ENCODE results near the gene GTF2F2. TPM values are rescaled to one million over a fixed set of nuclear protein-coding genes. Genes with fewer than 3 reads are reported as not detected.
A peak's percentile ranks its signal among the peaks of the same experiment; 100 is the strongest.

Gene GTF2F2
- total RNA-seq, 1 experiment from 2014 or later: 21.7 TPM

GRCh38 chr13:45332036-45332830 is 211.9 kb downstream of the GTF2F2 start:
- no peak overlapping the region for H3K4me3 ChIP-seq (ENCODE audit: low read depth in 2 of 2, low read length in 2 of 2)
- POLR2A ChIA-PET: interaction anchor here (0.7 kb wide), 1 partner anchor 172 kb away, joined by 7 read pairs; no protein-coding TSS in a partner anchor
- in situ Hi-C loops (cut with HindIII; ENCODE audit: low pct_unique_long_range_greater_than_20kb, low sequenced_read_pairs): no loop called here

GRCh38 chr13:45332831-45333219 is 212.5 kb downstream of the GTF2F2 start:
- in situ Hi-C loops (cut with HindIII; ENCODE audit: low pct_unique_long_range_greater_than_20kb, low sequenced_read_pairs) (no loop called here), intact Hi-C loops (cut with micrococcal nuclease; ENCODE audit: unreplicated experiment) (no loop called here)
- CTCF ChIA-PET: no interaction called here
- POLR2A ChIA-PET: no interaction called here
- BruUV-seq (replicated peaks): no TSS peak
- peaks cover 33% of the 10 kb centered on the region for H3K4me1 ChIP-seq (ENCODE audit: control insufficient read depth, insufficient read depth, low read length)
- H3K36me3 ChIP-seq (ENCODE audit: control insufficient read depth, insufficient read depth, low read length): peaks cover 16% of the 10 kb centered on the region
- ATAC-seq (0 out of 2 replicates have a peak, but pooled peaks have one; percentile 8), DNase-seq (ENCODE audit: low read depth, low spot score) (no peak)
- H3K27ac ChIP-seq (ENCODE audit: low read length): no peak overlapping the region
- no peak overlapping the region for H3K4me3 ChIP-seq (ENCODE audit: low read depth in 2 of 2, low read length in 2 of 2)
- no peaks in the 10 kb centered on the region for H3K27me3 ChIP-seq (ENCODE audit: control insufficient read depth, insufficient read depth, low read length)
- TF ChIP-seq CTCF (IDR thresholded peaks at IDR 0.05): no peak
- TF ChIP-seq POLR2AphosphoS5 (IDR thresholded peaks at IDR 0.05; ENCODE audit: low read depth, low read length): no peak; the same call in 1 of the 2 replicates
- no peak for TF ChIP-seq SIN3A (IDR thresholded peaks at IDR 0.05; ENCODE audit: borderline replicate concordance, insufficient read depth, low read depth, low read length)
- no peak for TF ChIP-seq TCF7L2 (IDR thresholded peaks at IDR 0.05; ENCODE audit: low read depth, low read length)
- no peak for TF ChIP-seq REST (IDR thresholded peaks at IDR 0.05; ENCODE audit: insufficient read depth in 1 of 2, low read depth in 2 of 2, low read length in 1 of 2)
- H3K9me3 ChIP-seq (ENCODE audit: control insufficient read depth, insufficient read depth, low read depth, low read length): no peaks in the 10 kb centered on the region

More at GRCh38 chr13:45332036-45332830, 211.9 kb downstream of the GTF2F2 start:
- H3K36me3 ChIP-seq (ENCODE audit: control insufficient read depth, insufficient read depth, low read length): peaks cover 10% of the 10 kb centered on the region
- H3K27ac ChIP-seq (ENCODE audit: low read length): no peak overlapping the region
- CTCF ChIA-PET: interaction anchor here (0.7 kb wide), 1 partner anchor 276 kb away, joined by 7 read pairs; no protein-coding TSS in a partner anchor
- intact Hi-C loops (cut with micrococcal nuclease; ENCODE audit: unreplicated experiment): no loop called here
- BruUV-seq (replicated peaks): no TSS peak
- ATAC-seq (peak; percentile 45), DNase-seq (ENCODE audit: low read depth, low spot score) (no peak)
- TF ChIP-seq CTCF (IDR thresholded peaks at IDR 0.05) (no peak), POLR2AphosphoS5 (IDR thresholded peaks at IDR 0.05; ENCODE audit: low read depth, low read length) (no peak), REST (IDR thresholded peaks at IDR 0.05; ENCODE audit: insufficient read depth in 1 of 2, low read depth in 2 of 2, low read length in 1 of 2) (no peak), SIN3A (IDR thresholded peaks at IDR 0.05; ENCODE audit: borderline replicate concordance, insufficient read depth, low read depth, low read length) (no peak), TCF7L2 (IDR thresholded peaks at IDR 0.05; ENCODE audit: low read depth, low read length) (no peak)
- no peaks in the 10 kb centered on the region for H3K27me3 ChIP-seq (ENCODE audit: control insufficient read depth, insufficient read depth, low read length)
- H3K4me1 ChIP-seq (ENCODE audit: control insufficient read depth, insufficient read depth, low read length): peaks cover 30% of the 10 kb centered on the region
- no peaks in the 10 kb centered on the region for H3K9me3 ChIP-seq (ENCODE audit: control insufficient read depth, insufficient read depth, low read depth, low read length)

Data from Panc1 (cell line).